ENCODE measurements around the gene USP12.

Gene USP12

GRCh38 chr13:27026396-27026795 is 145.2 kb downstream of the USP12 start:
- ChIA-PET CTCF (interaction anchor here (0.8 kb wide), 1 partner anchor 314 kb away, joined by 4 read pairs; no protein-coding TSS in a partner anchor), POLR2A (no interaction called here)
- TF ChIP-seq L3MBTL2 (conservative IDR thresholded peaks at IDR 0.05), result no peak
- TF ChIP-seq PKNOX1 (IDR thresholded peaks at IDR 0.05), result no peak
- TF ChIP-seq CTBP1 (IDR thresholded peaks at IDR 0.05; ENCODE audit: borderline replicate concordance), result no peak
- no peak for TF ChIP-seq NFRKB (IDR thresholded peaks at IDR 0.05)
- TF ChIP-seq SUZ12 (IDR thresholded peaks at IDR 0.05), result no peak
- no peak for TF ChIP-seq LEF1 (IDR thresholded peaks at IDR 0.05; ENCODE audit: borderline replicate concordance)
- no peak for TF ChIP-seq ARNT (IDR thresholded peaks at IDR 0.05)
- TF ChIP-seq TARDBP (IDR thresholded peaks at IDR 0.05), result no peak
- no peak for TF ChIP-seq FOXA1 (IDR thresholded peaks at IDR 0.05)
- TF ChIP-seq ELF4 (IDR thresholded peaks at IDR 0.05), result no peak
- TF ChIP-seq BHLHE40 (IDR thresholded peaks at IDR 0.05; ENCODE audit: borderline replicate concordance), result no peak
- no peak for TF ChIP-seq HDGF (IDR thresholded peaks at IDR 0.05; ENCODE audit: borderline replicate concordance)
- TF ChIP-seq FOXK2 (IDR thresholded peaks at IDR 0.05), result no peak
- TF ChIP-seq ZNF384 (IDR thresholded peaks at IDR 0.05), result no peak
- no peak for TF ChIP-seq FOXM1 (IDR thresholded peaks at IDR 0.05; ENCODE audit: borderline replicate concordance)
- TF ChIP-seq SP1 (IDR thresholded peaks at IDR 0.05), result no peak

GRCh38 chr13:27024776-27025492 is 146.7 kb downstream of the USP12 start:
- CTCF ChIA-PET, result no interaction called here
- no peak for DNase-seq (ENCODE audit: extremely low spot score)
- TF ChIP-seq ARNT (IDR thresholded peaks at IDR 0.05), result no peak
- no peak for TF ChIP-seq TARDBP (IDR thresholded peaks at IDR 0.05)
- TF ChIP-seq PKNOX1 (IDR thresholded peaks at IDR 0.05), result no peak
- TF ChIP-seq FOXM1 (IDR thresholded peaks at IDR 0.05; ENCODE audit: borderline replicate concordance), result no peak
- TF ChIP-seq ELF4 (IDR thresholded peaks at IDR 0.05), result no peak
- TF ChIP-seq NFRKB (IDR thresholded peaks at IDR 0.05), result no peak
- no peak for TF ChIP-seq ZNF384 (IDR thresholded peaks at IDR 0.05)
- no peak for TF ChIP-seq FOXK2 (IDR thresholded peaks at IDR 0.05)
- no peak for TF ChIP-seq CTBP1 (IDR thresholded peaks at IDR 0.05; ENCODE audit: borderline replicate concordance)
- TF ChIP-seq L3MBTL2 (conservative IDR thresholded peaks at IDR 0.05), result no peak
- no peak for TF ChIP-seq LEF1 (IDR thresholded peaks at IDR 0.05; ENCODE audit: borderline replicate concordance)
- no peak for TF ChIP-seq FOXA1 (IDR thresholded peaks at IDR 0.05)
- TF ChIP-seq SUZ12 (IDR thresholded peaks at IDR 0.05), result no peak
- no peak for TF ChIP-seq HDGF (IDR thresholded peaks at IDR 0.05; ENCODE audit: borderline replicate concordance)
- TF ChIP-seq BHLHE40 (IDR thresholded peaks at IDR 0.05; ENCODE audit: borderline replicate concordance), result no peak
- no peak for TF ChIP-seq SP1 (IDR thresholded peaks at IDR 0.05)
- POLR2A ChIA-PET, result interaction anchor here (1.7 kb wide), 1 partner anchor 12 kb away, joined by 3 read pairs; no protein-coding TSS in a partner anchor

More at GRCh38 chr13:27026396-27026795, 145.2 kb downstream of the USP12 start:
- no peak for DNase-seq (ENCODE audit: extremely low spot score)

- TF ChIP-seq NFRKB (IDR thresholded peaks at IDR 0.05), result no peak
- peak; percentile 18; the same call in 1 of the 2 replicates for TF ChIP-seq PKNOX1 (IDR thresholded peaks at IDR 0.05)
- ChIA-PET POLR2A (interaction anchor here (1.7 kb wide), 1 partner anchor 13 kb away, joined by 3 read pairs; no protein-coding TSS in a partner anchor), CTCF (no interaction called here)
- no peak for DNase-seq (ENCODE audit: extremely low spot score)
Measured at GRCh38 chr13:27024074-27024461, 147.5 kb downstream of the USP12 start.

- ChIA-PET CTCF (interaction anchor here (0.8 to 1.6 kb wide), 5 partner anchors 17 to 147 kb away, joined by 3 to 5 read pairs (median 4); no protein-coding TSS in a partner anchor), POLR2A (interaction anchor here (1.2 to 1.7 kb wide), 3 partner anchors 11 to 19 kb away, joined by 3 read pairs; no protein-coding TSS in a partner anchor)
- TF ChIP-seq PKNOX1 (IDR thresholded peaks at IDR 0.05) (no peak), ZNF384 (IDR thresholded peaks at IDR 0.05) (no peak), ELF4 (IDR thresholded peaks at IDR 0.05) (no peak)
- no peak for DNase-seq (ENCODE audit: extremely low spot score)
Measured at GRCh38 chr13:27023385-27024073, 148.1 kb downstream of the USP12 start.

GRCh38 chr13:27022571-27023311 is 148.9 kb downstream of the USP12 start:
- DNase-seq (ENCODE audit: extremely low spot score), result no peak
- CTCF ChIA-PET, result interaction anchor here (0.8 to 1.6 kb wide), 5 partner anchors 17 to 148 kb away, joined by 3 to 5 read pairs (median 4); no protein-coding TSS in a partner anchor
- TF ChIP-seq PKNOX1 (IDR thresholded peaks at IDR 0.05) (peak; percentile 76), BHLHE40 (IDR thresholded peaks at IDR 0.05; ENCODE audit: borderline replicate concordance) (no peak), HDGF (IDR thresholded peaks at IDR 0.05; ENCODE audit: borderline replicate concordance) (no peak)
- POLR2A ChIA-PET, result interaction anchor here (0.5 to 1.2 kb wide), 5 partner anchors 12 to 103 kb away, joined by 3 read pairs; no protein-coding TSS in a partner anchor

Data from HEK293T (cell line).